Astrocyte of the hippocampus (primary cell): ENCODE measurements around the gene SCN1B.
"Not testable (repeated sequence)": the region's sequence is repeated elsewhere in the genome, so short reads cannot be mapped to it uniquely, and the experiment has no call there.

Source experiments
- DNase-seq: peaks from one replicate; pipeline ENCODE4 v3.0.0; 2011; ENCODE audit warnings: low read depth, low spot score

Gene SCN1B

GRCh38 chr19:35000647-35001501 is 29.4 kb upstream of the SCN1B start:
- DNase-seq: peak; percentile 59

- DNase-seq: no peak
Observed at GRCh38 chr19:35002037-35002535, 28.2 kb upstream of the SCN1B start.

- DNase-seq: no peak
Observed at GRCh38 chr19:35004517-35005255, 25.6 kb upstream of the SCN1B start.

GRCh38 chr19:35005256-35005977 is 24.9 kb upstream of the SCN1B start:
- DNase-seq: no peak

- not testable (repeated sequence) for DNase-seq
Observed at GRCh38 chr19:35006007-35006341, 24.3 kb upstream of the SCN1B start.

DNA sequence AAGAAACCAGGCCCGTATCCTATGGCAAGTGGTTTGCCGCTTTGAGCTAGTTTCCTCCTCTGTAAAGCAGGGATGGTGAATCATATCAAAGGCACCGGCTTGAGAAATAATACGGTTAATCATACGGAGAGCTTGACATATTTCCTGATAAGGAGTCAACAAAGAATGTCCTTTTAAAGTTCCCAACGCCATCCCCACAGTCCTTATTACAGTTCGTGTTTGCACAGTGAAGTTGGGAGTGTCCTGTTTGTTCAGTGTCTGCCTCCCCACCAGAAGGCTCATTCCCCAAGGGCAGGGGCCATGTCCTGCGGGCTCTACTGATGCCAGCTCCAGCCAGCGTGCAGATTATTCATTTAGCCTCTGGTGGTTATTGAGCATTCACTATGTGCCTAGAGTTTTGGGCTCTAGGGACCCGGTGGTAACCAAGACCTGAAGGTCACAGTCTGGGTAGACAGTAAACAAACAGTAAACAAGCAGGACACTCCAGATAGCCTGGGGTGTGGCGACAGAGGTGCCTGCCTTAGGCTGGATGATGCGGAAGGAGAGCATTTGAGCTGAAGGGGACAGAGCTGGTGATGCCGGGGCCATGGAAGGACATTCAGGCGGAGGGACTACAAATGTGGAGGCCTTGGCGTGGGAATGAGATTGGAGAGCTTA is 23.8 kb upstream of the SCN1B start:
- peak; percentile 77 for DNase-seq

GRCh38 chr19:35006999-35007365 is 23.3 kb upstream of the SCN1B start:
- DNase-seq: no peak

GRCh38 chr19:35007427-35007826 is 22.8 kb upstream of the SCN1B start:
- DNase-seq: not testable (repeated sequence)

GRCh38 chr19:35008891-35009341 is 21.4 kb upstream of the SCN1B start:
- DNase-seq: no peak

DNA sequence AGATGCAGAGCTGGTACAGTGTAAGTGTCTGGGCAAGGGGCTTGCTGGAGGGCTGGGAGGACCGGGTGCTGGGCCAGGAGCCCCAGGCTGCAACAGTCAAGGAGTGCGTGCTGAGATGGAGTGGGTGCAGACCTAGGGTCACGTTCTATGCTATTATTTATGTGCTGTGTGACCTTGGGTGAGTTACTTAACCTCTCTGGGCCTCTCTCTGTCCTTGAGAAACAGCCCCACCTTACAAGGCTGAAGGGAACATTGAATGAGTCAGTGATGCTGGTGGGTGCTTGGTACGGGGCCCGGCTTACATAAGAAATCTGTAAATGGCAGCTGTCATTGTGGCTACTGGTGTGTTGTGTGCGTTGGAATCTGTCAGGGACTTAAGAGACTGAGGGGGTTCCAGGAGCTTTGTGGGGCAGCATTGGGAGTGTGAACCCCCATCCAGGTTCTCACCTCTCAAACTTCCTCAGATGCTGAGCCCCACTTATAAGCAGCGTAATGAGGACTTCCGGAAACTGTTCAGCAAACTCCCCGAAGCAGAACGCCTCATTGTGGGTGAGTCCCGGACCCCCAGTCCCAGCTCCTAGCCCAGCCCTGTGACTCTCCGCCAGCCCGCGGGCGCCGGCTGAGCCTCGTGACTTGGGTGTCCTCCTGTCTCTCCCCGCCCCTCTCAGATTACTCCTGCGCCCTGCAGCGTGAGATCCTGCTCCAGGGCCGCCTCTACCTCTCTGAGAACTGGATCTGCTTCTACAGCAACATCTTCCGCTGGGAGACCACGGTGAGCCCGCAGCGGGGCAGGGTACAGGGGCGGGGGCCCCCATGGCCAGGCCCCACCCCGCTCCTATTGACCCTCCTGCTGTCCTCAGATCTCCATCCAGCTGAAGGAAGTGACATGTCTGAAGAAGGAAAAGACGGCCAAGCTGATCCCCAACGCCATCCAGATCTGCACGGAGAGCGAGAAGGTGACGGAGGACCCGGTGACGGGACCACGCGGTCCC is 20.6 kb upstream of the SCN1B start:
- no peak for DNase-seq

DNA sequence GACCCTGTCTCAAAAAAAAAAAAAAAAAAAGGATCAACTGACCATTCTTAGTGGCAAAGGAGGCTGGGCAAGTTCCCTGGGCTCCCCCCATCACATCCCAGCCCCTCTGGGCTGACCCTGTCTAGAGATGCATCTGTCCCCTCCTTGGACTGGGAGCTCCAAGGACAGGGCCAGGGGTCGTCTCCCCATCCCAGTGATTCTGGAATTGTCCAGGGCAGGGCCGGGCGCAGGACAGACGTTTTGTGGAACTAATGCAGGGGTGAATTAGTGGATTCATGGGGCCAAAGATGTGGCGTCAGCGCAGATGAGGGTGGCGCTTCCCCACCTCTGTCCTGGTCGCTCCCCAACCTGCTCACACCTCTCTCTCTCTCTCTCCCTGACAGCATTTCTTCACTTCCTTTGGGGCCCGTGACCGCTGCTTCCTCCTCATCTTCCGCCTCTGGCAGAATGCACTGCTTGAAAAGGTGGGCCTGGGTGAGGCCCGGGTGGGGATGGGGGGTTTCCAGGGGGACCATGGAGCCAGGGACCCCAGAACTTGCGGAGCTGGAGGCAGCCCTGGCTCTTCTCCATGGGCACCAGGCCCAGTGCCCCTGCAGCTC is 19.1 kb upstream of the SCN1B start:
- no peak for DNase-seq

DNA sequence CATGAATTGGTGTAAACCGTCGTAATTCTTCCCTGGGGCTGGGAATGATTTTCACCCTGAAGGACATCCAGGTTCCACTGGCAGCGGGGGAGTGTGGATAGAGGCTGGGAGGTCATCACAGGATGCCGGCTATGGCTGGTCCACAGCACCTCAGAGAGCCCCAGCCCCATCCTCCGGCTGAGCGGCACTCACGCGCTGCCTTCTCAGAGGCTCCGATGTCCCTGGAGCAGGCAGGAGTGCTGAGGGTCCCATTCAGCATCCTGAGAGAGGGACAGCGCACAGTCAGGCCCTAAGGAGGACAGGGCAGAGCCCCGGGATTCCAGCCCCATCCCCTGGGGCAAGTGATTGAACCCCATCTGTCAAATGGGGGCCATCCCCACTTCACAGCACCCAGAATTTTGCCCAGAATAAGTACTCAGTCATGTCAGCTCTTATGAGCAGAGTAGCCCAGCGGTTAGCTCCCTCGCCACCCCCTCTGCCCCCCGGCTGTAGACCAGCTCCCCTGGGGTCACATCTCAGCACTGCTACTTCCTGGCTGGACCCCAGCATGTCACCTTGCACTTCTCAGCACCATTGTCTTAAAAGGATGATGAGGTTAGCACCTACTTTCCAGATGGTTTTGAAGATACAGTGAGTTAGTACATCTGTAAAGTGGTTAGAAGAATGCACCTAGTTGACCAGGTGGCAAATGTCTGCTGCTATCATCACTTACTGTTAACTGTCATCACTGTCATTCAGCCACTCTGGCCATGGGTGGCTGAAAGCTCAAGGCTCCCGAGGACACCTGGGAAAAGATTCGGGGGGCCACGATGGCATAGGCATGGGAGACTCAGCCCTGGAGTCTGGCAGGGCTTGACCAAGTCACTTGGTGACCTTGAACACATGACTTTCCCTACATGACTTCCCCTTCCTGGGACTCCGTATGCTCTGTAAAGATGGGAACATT is 18.3 kb upstream of the SCN1B start:
- no peak for DNase-seq

- DNase-seq: peak; percentile 86
Observed at GRCh38 chr19:35013041-35013819, 17.0 kb upstream of the SCN1B start.

- DNase-seq: no peak
Observed at GRCh38 chr19:35013820-35014754, 16.2 kb upstream of the SCN1B start.

GRCh38 chr19:35014774-35015173 is 15.5 kb upstream of the SCN1B start:
- not testable (repeated sequence) for DNase-seq

- no peak for DNase-seq
Observed at GRCh38 chr19:35015270-35015953, 14.9 kb upstream of the SCN1B start.
